ENCODE measurements around the gene STX1B. TPM values are rescaled to one million over a fixed set of nuclear protein-coding genes. Genes with fewer than 3 reads are reported as not detected.
A peak's percentile ranks its signal among the peaks of the same experiment; 100 is the strongest.

The STX1B gene
- total and polyA plus RNA-seq, 8 donors: 0.24 to 0.85 (median 0.53) TPM

- ATAC-seq: no peak
- intact Hi-C loops (cut with DNase I): loop anchor here in 1 of 2 donors (10.0 kb wide), 2 partner anchors 447 to 877 kb away; no protein-coding TSS in a partner anchor
Measured at GRCh38 chr16:30987581-30988190, 22.8 kb downstream of the STX1B start.

GRCh38 chr16:30986129-30986991 lies 24.1 kb downstream of the STX1B start:
- Histone ChIP-seq H3K27ac (no peak overlapping the region), H3K4me3 (no peak overlapping the region)
- intact Hi-C loops (cut with DNase I): loop anchor here in 1 of 2 donors (10.0 kb wide), 2 partner anchors 448 to 878 kb away; no protein-coding TSS in a partner anchor

More at GRCh38 chr16:30987581-30988190, 22.8 kb downstream of the STX1B start:
- Histone ChIP-seq H3K36me3 (peaks cover 0 to 40% of the 10 kb centered on the region in 2 donors), H3K9me3 (no peaks in the 10 kb centered on the region), H3K4me3 (no peak overlapping the region), H3K4me1 (peaks cover 5 to 16% of the 10 kb centered on the region in 2 donors), H3K27ac (no peak overlapping the region), H3K27me3 (peaks cover 0 to 9% of the 10 kb centered on the region in 2 donors)
- DNase-seq: no peak
- no peak for TF ChIP-seq CTCF (IDR thresholded peaks at IDR 0.05)

GRCh38 chr16:30985401-30986128 lies 24.9 kb downstream of the STX1B start:
- DNase-seq: peak in 3 of 4 donors; percentile 15 to 68 (median 65)
- intact Hi-C loops (cut with DNase I): loop anchor here in 1 of 2 donors (10.0 kb wide), 2 partner anchors 449 to 879 kb away; no protein-coding TSS in a partner anchor
- Histone ChIP-seq H3K9me3 (no peaks in the 10 kb centered on the region), H3K36me3 (peaks cover 0 to 61% of the 10 kb centered on the region in 2 donors), H3K4me3 (peak overlapping the region; percentile 35 to 46), H3K27ac (no peak overlapping the region), H3K4me1 (peaks cover 5 to 16% of the 10 kb centered on the region in 2 donors), H3K27me3 (no peaks in the 10 kb centered on the region)
- TF ChIP-seq CTCF (IDR thresholded peaks at IDR 0.05): no peak
- ATAC-seq: peak; percentile 86

More at GRCh38 chr16:30986129-30986991, 24.1 kb downstream of the STX1B start:
- no peaks in the 10 kb centered on the region for H3K9me3 ChIP-seq
- H3K27me3 ChIP-seq: peaks cover 0 to 6% of the 10 kb centered on the region in 2 donors
- peaks cover 5 to 16% of the 10 kb centered on the region in 2 donors for H3K4me1 ChIP-seq
- peaks cover 0 to 53% of the 10 kb centered on the region in 2 donors for H3K36me3 ChIP-seq
- no peak for TF ChIP-seq CTCF (IDR thresholded peaks at IDR 0.05)
- DNase-seq: no peak
- no peak for ATAC-seq

GRCh38 chr16:30984669-30985400 lies 25.6 kb downstream of the STX1B start, which contains the start of gene HSD3B7:
Gene HSD3B7 (plus strand): TSS chr16:30985207. CDS start chr16:30985659, 452 bp downstream.
- Histone ChIP-seq H3K4me3 (peak within 1 kb of the TSS; percentile 35 to 46), H3K9me3 (no peaks in the 10 kb centered on the region), H3K27me3 (no peaks in the 10 kb centered on the region), H3K27ac (no peak within 1 kb of the TSS), H3K4me1 (peaks cover 5 to 16% of the 10 kb centered on the region in 2 donors), H3K36me3 (peaks cover 0 to 68% of the 10 kb centered on the region in 2 donors)
- intact Hi-C loops (cut with DNase I): loop anchor here in 1 of 2 donors (10.0 kb wide), 2 partner anchors 450 to 880 kb away; no protein-coding TSS in a partner anchor
- peak; percentile 66 to 99 (median 86) for DNase-seq
- peak; percentile 98 for ATAC-seq
- TF ChIP-seq CTCF (IDR thresholded peaks at IDR 0.05): peak; percentile 91 to 97

Measured in left lung (tissue), 10 donors.